Measurements from ENCODE around the gene GPSM1.

DNA sequence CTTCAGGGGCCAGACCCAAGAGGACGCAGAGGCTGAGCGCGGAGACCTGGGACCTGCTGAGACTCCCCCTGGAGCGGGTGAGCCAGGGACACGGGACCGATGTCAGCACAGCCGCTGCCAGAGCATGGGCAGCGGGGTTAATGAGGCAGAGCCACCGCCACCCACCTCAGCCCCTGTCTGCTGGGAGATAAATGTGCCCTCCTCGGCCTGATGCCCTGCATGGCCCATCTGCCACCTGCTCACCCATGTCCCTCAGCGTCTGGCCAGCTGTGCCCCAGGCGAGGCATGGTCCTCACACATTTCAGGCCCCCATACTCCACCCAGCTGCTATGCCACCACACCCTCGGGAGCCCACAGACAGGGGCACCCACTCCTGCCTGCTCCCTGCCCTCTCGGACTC lies 21.4 kb downstream of the GPSM1 start:
- TF ChIP-seq CTCF (IDR thresholded peaks at IDR 0.05; ENCODE audit: low read depth, low read length, missing input control): no peak
- TF ChIP-seq YY1 (IDR thresholded peaks at IDR 0.05): no peak
- TF ChIP-seq TAF1 (conservative IDR thresholded peaks at IDR 0.05): no peak
- TF ChIP-seq RAD21 (IDR thresholded peaks at IDR 0.05): no peak
- no peak for TF ChIP-seq SP1 (IDR thresholded peaks at IDR 0.05)
- no peak for TF ChIP-seq RXRA (IDR thresholded peaks at IDR 0.05)
- TF ChIP-seq EGR1 (IDR thresholded peaks at IDR 0.05; ENCODE audit: low read depth in 2 of 2): no peak
- TF ChIP-seq FOXA1 (IDR thresholded peaks at IDR 0.05): no peak
- no peak for TF ChIP-seq GABPA (IDR thresholded peaks at IDR 0.05 in 1 of 2, conservative IDR thresholded peaks at IDR 0.05 in 1 of 2)

Measured in liver (tissue), 3 donors.